Body of pancreas (tissue), 4 donors: ENCODE data around the gene GDPD5. TPM values are rescaled to one million over a fixed set of nuclear protein-coding genes. Genes with fewer than 3 reads are reported as not detected.

Source experiments
- ATAC-seq: fragments of 150-250 bp; one replicate; pipeline ENCODE4 v1.9.1; 2016
- DNase-seq, 4 donors: peaks; one replicate each; pipeline ENCODE4 v3.0.0-alpha.2; 2019
- H3K27ac ChIP-seq, 4 donors: fragments of 200-600 bp; sonication (generic); 1 replicate in 3 of 4; 2 replicates in 1 of 4; pipeline versions ENCODE4 v1.5.1 to v1.6.1; 2016 to 2019; ENCODE audit warnings: mild to moderate bottlenecking in 1 of 4, mixed read lengths in 1 of 4, moderate library complexity in 1 of 4
- H3K27me3 ChIP-seq, 2 donors: fragments of 200-600 bp; sonication (generic); one replicate each; pipeline ENCODE4 v1.6.0; 2016; ENCODE audit warnings: mild to moderate bottlenecking in 1 of 2
- H3K36me3 ChIP-seq, 2 donors: fragments of 200-600 bp; sonication (generic); replicated peaks in 1 of 2; 2 replicates each; pipeline ENCODE4 v1.5.1; 2016; ENCODE audit warnings: low read depth in 2 of 2; ENCODE audit not compliant: insufficient read depth in 1 of 2
- H3K4me1 ChIP-seq: fragments of 200-600 bp; sonication (generic); one replicate; pipeline ENCODE4 v1.6.0; 2016
- H3K4me3 ChIP-seq, 2 donors: fragments of 200-600 bp; sonication (generic); 1 replicate in 1 of 2; 2 replicates in 1 of 2; pipeline ENCODE4 v1.5.1; 2016 to 2019
- H3K9me3 ChIP-seq, 3 donors: fragments of 200-600 bp; sonication (generic); 1 replicate in 2 of 3; 2 replicates in 1 of 3; pipeline ENCODE4 v1.5.1; 2016
- POLR2A ChIP-seq, 3 donors: fragments of 450-650 bp; IDR thresholded peaks; one replicate each; pipeline ENCODE4 v1.6.1; 2016; ENCODE audit warnings: antibody characterized with exemption in 3 of 3, mild to moderate bottlenecking in 2 of 3
- WGBS, 2 donors: methylation state at CpG; one replicate each; pipeline ENCODE4 v1.1.5; 2017; 5-methylcytosine and 5-hydroxymethylcytosine counted together
- intact Hi-C: fragments of 100-400 bp; cut with DNase I; formaldehyde crosslinking; loops from one replicate; pipeline ENCODE4 v1.15.1; 2023
- total RNA-seq, 2 donors: library from RNA; depleted of rRNA; stranded (reverse); fragments of >200 nt; gene quantifications; one replicate each; pipeline ENCODE4 v1.1.0, GENCODE V29; 2016
- TF ChIP-seq, protein P1 (sequence below), 7 experiments: fragments of 450-650 bp in 4 of 7; fragments of 200-600 bp in 3 of 7; sonication (generic) in 3 of 7; IDR thresholded peaks; one replicate each; pipeline ENCODE4 v1.5.1; 2016 to 2019; ENCODE audit warnings: antibody characterized with exemption in 7 of 7

The GDPD5 gene
- total RNA-seq, 2 donors from 2014 or later, result 29.6 to 73.2 TPM

DNA sequence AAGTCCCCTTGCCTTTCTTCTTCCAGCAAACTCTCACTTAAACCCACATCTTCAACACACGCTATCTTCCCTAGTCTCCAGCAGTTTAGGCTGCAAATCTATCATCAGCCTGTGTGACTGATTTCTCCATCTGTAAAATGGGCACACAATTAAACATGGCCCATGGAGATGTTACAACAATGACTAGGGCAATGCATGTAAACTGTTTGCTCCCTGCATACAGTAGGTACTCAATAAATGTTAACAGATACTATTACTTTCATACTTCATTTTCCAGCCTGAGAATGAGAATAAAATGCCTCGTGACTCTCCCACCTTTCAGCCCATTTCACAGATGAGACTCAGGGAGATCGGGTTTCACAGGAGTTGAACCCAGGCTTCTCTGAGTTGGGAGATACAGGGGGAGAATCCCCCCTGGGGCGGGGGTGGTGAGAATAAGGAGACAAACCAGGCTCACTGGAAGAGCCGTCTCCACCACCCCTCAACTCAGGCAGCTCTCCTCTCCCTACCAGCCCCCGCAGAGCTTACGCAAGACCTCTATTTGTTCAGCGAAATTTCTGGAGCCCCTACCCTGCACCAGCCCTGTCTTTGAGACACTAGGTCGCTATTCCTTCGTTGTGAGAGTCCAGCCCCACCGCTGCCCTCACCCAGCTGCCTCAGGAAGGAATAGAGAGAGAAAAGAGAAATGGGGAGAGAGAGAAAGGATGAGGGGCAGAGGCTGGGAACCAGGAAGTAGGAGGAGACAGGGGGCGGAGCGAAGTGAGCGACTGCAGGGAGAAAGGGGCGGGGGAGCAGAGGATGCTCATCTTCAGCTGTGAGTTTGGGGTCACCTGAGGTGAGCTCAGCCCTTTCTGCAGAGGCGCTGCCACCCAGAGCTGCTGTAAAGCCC, 50.6 kb downstream of the GDPD5 start:
- 64 to 77% methylated on average over 16 of the region's 16 CpGs for WGBS, 2 donors
- TF ChIP-seq POLR2A (IDR thresholded peaks at IDR 0.05), result no peak
- TF ChIP-seq, protein P1, sequence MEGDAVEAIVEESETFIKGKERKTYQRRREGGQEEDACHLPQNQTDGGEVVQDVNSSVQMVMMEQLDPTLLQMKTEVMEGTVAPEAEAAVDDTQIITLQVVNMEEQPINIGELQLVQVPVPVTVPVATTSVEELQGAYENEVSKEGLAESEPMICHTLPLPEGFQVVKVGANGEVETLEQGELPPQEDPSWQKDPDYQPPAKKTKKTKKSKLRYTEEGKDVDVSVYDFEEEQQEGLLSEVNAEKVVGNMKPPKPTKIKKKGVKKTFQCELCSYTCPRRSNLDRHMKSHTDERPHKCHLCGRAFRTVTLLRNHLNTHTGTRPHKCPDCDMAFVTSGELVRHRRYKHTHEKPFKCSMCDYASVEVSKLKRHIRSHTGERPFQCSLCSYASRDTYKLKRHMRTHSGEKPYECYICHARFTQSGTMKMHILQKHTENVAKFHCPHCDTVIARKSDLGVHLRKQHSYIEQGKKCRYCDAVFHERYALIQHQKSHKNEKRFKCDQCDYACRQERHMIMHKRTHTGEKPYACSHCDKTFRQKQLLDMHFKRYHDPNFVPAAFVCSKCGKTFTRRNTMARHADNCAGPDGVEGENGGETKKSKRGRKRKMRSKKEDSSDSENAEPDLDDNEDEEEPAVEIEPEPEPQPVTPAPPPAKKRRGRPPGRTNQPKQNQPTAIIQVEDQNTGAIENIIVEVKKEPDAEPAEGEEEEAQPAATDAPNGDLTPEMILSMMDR (IDR thresholded peaks at IDR 0.05), result no peak
- Histone ChIP-seq H3K4me3 (no peak overlapping the region), H3K36me3 (no peaks in the 10 kb centered on the region), H3K27me3 (no peaks in the 10 kb centered on the region), H3K4me1 (peaks cover 32% of the 10 kb centered on the region), H3K27ac (peak overlapping the region in 3 of 4 donors; percentile 75 to 80 (median 77)), H3K9me3 (no peaks in the 10 kb centered on the region)
- DNase-seq (peak; percentile 29 to 51 (median 36)), ATAC-seq (no peak)
- intact Hi-C loops, result no loop called here

DNA sequence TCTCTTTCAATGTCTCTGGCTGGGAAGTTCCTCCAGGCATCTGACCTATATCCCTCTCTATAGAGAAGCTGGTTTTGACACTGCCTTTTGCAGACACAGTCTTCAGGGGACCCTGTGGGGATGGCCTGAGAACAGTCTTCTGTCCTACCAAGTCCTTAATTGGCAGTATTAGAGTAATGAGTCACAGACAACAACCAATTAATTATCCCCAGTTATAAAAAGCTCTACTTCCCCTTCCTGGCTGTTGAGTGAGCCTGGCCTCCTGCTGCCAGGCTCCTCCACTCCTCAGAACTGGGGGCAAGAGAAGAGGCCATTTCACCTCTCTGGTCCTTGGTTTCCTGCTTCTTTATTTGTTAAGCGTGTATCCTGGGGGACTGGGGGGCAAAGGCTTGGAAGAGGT, 51.5 kb downstream of the GDPD5 start:
- 92% methylated on average over 1 of the region's 1 CpG for WGBS, 2 donors
- ATAC-seq (no peak), DNase-seq (no peak)
- Histone ChIP-seq H3K36me3 (no peaks in the 10 kb centered on the region), H3K27ac (no peak overlapping the region), H3K4me1 (peaks cover 32% of the 10 kb centered on the region), H3K9me3 (no peaks in the 10 kb centered on the region), H3K4me3 (no peak overlapping the region), H3K27me3 (no peaks in the 10 kb centered on the region)
- intact Hi-C loops, result no loop called here
- no peak for TF ChIP-seq POLR2A (IDR thresholded peaks at IDR 0.05)
- TF ChIP-seq, protein P1 (IDR thresholded peaks at IDR 0.05), result no peak

DNA sequence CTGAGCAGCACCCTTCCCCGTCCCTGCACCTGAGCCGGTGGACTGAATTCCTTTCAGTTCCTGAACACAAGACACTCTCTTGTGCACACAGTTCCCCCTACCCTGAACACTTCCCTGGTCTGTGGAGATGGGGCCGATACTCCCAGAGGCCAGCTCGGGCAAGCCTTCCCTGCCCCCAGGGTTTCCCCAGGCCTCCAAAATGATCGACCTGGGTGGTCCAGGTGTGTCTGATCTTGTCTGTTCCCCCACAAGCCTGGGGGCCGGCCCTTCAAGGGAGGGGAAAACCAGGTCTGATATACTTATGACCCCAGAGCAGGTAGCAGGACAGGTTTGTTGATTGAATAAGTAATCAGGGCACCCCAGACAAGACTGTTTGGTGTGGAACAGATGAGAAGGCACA, 52.1 kb downstream of the GDPD5 start:
- WGBS, 2 donors, result 65 to 92% methylated on average over 4 of the region's 6 CpGs
- no peak for TF ChIP-seq POLR2A (IDR thresholded peaks at IDR 0.05)
- TF ChIP-seq, protein P1 (IDR thresholded peaks at IDR 0.05), result no peak
- Histone ChIP-seq H3K36me3 (no peaks in the 10 kb centered on the region), H3K9me3 (no peaks in the 10 kb centered on the region), H3K27ac (no peak overlapping the region), H3K27me3 (no peaks in the 10 kb centered on the region), H3K4me1 (peaks cover 32% of the 10 kb centered on the region), H3K4me3 (no peak overlapping the region)
- ATAC-seq (no peak), DNase-seq (no peak)
- intact Hi-C loops, result no loop called here

DNA sequence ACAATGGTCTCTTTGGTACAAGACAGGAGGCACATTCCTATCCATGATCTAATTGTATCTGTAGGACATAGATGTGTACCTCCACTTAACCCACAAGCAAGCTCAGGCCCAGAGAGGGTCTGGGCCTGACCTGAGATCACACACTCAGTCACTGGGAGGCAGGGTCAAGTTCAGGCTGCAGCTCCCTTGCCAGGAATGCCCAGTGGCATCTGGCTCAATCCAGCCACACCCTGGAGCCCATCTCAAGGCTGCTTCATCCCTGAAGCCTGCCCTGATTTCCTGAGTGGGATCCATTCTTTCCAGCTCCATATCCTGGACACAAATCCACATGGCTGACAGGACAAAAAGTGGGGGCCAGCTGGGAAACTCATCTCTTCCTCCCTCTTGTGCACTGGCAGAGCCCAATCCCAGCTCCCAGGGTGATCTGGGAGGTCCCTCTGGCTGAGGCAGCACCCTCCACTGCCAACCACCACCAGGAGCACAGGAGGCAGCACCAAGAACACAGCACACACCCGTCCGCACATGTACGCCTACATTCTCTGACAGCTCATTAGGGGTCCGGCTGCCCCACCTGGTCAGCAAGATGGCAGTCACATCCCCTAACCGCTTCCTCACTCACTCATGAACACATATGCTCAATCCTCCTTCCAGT, 53.5 kb downstream of the GDPD5 start:
- Histone ChIP-seq H3K36me3 (no peaks in the 10 kb centered on the region), H3K27ac (no peak overlapping the region), H3K4me1 (peaks cover 26% of the 10 kb centered on the region), H3K9me3 (no peaks in the 10 kb centered on the region), H3K27me3 (no peaks in the 10 kb centered on the region), H3K4me3 (no peak overlapping the region)
- intact Hi-C loops, result no loop called here
- WGBS, 2 donors, result 96 to 100% methylated on average over 3 to 5 of the region's 5 CpGs
- DNase-seq (no peak), ATAC-seq (no peak)
- TF ChIP-seq POLR2A (IDR thresholded peaks at IDR 0.05), result no peak
- TF ChIP-seq, protein P1 (IDR thresholded peaks at IDR 0.05), result no peak
